ENCODE results near the gene LDHB.

The LDHB gene

DNA sequence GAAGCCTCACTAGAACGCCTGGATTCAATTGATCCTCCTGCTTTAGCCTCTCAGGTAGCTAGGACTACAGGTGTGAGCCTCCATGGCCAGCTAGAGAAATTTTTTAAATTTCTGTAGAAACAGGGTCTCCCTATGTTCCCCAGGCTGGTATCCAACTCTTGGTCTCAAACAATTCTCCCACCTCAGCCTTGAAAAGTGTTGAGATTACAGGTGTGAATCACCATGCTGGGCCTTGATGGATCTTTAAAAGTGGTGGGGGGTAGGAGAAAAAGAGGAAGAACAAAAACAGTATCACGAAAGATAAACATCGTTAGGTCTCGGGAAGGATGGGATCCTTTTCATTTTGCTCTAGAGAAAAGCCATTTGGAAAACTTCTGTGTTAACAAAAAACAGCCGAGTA lies 57.4 kb downstream of the LDHB start:
- TF ChIP-seq SIN3A (IDR thresholded peaks at IDR 0.05; ENCODE audit: borderline replicate concordance, insufficient read depth, low read length) (no peak), TAF1 (IDR thresholded peaks at IDR 0.05; ENCODE audit: borderline replicate concordance, insufficient read depth, low read length) (no peak), POLR2AphosphoS5 (IDR thresholded peaks at IDR 0.05; ENCODE audit: low read depth, low read length) (no peak), FOXP2 (optimal IDR thresholded peaks at IDR 0.05; ENCODE audit: borderline replicate concordance, extremely low read depth, extremely low read length, insufficient read depth) (no peak)
- TF ChIP-seq, protein P1, sequence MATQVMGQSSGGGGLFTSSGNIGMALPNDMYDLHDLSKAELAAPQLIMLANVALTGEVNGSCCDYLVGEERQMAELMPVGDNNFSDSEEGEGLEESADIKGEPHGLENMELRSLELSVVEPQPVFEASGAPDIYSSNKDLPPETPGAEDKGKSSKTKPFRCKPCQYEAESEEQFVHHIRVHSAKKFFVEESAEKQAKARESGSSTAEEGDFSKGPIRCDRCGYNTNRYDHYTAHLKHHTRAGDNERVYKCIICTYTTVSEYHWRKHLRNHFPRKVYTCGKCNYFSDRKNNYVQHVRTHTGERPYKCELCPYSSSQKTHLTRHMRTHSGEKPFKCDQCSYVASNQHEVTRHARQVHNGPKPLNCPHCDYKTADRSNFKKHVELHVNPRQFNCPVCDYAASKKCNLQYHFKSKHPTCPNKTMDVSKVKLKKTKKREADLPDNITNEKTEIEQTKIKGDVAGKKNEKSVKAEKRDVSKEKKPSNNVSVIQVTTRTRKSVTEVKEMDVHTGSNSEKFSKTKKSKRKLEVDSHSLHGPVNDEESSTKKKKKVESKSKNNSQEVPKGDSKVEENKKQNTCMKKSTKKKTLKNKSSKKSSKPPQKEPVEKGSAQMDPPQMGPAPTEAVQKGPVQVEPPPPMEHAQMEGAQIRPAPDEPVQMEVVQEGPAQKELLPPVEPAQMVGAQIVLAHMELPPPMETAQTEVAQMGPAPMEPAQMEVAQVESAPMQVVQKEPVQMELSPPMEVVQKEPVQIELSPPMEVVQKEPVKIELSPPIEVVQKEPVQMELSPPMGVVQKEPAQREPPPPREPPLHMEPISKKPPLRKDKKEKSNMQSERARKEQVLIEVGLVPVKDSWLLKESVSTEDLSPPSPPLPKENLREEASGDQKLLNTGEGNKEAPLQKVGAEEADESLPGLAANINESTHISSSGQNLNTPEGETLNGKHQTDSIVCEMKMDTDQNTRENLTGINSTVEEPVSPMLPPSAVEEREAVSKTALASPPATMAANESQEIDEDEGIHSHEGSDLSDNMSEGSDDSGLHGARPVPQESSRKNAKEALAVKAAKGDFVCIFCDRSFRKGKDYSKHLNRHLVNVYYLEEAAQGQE (IDR thresholded peaks at IDR 0.05; ENCODE audit: insufficient read depth in 1 of 2, low read depth in 2 of 2, low read length in 2 of 2), result no peak

DNA sequence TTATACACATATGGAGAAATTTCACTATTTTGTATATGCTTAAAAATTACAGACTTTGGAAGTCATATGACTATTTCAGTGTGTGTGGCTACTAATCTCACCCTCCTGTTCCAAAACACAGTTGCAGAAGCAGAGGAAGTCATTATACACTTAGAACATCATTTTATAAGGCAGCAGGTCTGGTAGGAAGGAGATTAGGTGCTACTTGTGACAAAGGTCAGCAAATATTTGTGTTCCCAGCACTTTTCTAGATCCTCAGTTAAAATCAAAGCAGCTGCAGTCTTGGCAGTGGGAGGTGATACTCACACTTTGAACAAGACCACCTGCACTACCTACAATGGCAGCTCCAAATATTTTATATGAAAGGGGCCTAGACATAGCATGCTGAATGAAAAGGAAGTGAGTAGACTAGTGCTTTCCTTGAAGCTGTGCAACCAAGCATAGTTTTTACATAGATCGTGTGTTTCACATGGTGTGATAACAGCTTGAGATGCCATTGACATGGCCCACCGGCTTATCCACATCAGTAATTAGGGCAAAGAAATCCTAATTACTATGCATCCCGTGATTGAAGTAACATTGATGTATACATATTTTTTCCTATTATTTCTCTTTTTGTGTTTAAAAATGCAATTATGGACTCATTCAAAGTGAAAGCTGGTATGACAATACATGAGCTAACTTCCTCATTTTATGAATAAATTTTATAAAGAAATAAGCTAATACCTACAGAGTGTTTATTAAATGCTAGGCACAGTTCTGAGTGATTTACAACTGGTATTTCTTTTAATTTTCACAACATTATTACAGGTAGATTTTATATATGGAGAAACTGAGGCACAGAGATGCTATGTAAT lies 58.3 kb downstream of the LDHB start:
- no peak for TF ChIP-seq TAF1 (IDR thresholded peaks at IDR 0.05; ENCODE audit: borderline replicate concordance, insufficient read depth, low read length)
- no peak for TF ChIP-seq SIN3A (IDR thresholded peaks at IDR 0.05; ENCODE audit: borderline replicate concordance, insufficient read depth, low read length)
- TF ChIP-seq, protein P1 (IDR thresholded peaks at IDR 0.05; ENCODE audit: insufficient read depth in 1 of 2, low read depth in 2 of 2, low read length in 2 of 2), result no peak
- no peak for TF ChIP-seq POLR2AphosphoS5 (IDR thresholded peaks at IDR 0.05; ENCODE audit: low read depth, low read length)
- TF ChIP-seq FOXP2 (optimal IDR thresholded peaks at IDR 0.05; ENCODE audit: borderline replicate concordance, extremely low read depth, extremely low read length, insufficient read depth), result no peak

DNA sequence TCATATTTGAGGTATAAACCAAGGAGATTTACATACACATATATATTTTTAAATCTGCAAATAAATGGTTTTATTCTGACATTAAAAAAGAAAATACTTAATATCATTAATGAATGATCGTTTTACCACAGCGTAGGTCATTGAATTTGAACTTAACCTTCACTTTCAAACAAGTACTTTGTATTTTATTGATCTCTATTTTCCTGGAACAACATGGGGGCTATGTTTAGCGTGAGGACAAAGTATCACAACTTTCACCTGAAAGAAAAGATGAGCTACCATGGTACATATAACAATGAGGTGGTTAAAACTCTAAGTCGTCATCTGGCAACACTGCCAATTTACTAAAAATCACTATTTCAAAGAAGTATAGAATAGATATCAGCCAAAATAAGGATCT lies 59.0 kb downstream of the LDHB start:
- no peak for TF ChIP-seq POLR2AphosphoS5 (IDR thresholded peaks at IDR 0.05; ENCODE audit: low read depth, low read length)
- TF ChIP-seq, protein P1 (IDR thresholded peaks at IDR 0.05; ENCODE audit: insufficient read depth in 1 of 2, low read depth in 2 of 2, low read length in 2 of 2), result no peak
- TF ChIP-seq TAF1 (IDR thresholded peaks at IDR 0.05; ENCODE audit: borderline replicate concordance, insufficient read depth, low read length), result no peak
- TF ChIP-seq SIN3A (IDR thresholded peaks at IDR 0.05; ENCODE audit: borderline replicate concordance, insufficient read depth, low read length), result no peak

DNA sequence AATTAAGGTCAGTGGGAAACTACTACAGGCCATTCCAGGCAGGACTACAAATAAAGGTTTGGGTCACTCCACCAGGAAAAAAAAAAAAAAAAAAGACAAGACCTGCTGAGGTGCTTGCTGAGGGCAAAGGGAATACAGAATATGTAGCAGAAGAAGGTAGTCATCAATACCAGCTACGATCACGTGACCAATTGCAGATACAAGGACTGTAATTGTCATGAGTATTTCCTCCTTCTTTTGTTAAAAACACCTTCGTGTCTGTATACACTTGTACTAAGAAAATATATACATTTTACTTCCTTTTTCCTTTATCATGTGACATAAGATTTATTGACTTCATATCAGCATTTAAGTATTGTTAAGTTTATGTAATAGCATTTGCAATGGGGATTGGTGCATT lies 72.2 kb downstream of the LDHB start:
- TF ChIP-seq SIN3A (IDR thresholded peaks at IDR 0.05; ENCODE audit: borderline replicate concordance, insufficient read depth, low read length), result no peak
- TF ChIP-seq POLR2AphosphoS5 (IDR thresholded peaks at IDR 0.05; ENCODE audit: low read depth, low read length), result no peak
- TF ChIP-seq TAF1 (IDR thresholded peaks at IDR 0.05; ENCODE audit: borderline replicate concordance, insufficient read depth, low read length), result no peak
- TF ChIP-seq, protein P1 (IDR thresholded peaks at IDR 0.05; ENCODE audit: insufficient read depth in 1 of 2, low read depth in 2 of 2, low read length in 2 of 2), result no peak
- no peak for TF ChIP-seq FOXP2 (optimal IDR thresholded peaks at IDR 0.05; ENCODE audit: borderline replicate concordance, extremely low read depth, extremely low read length, insufficient read depth)

Measured in PFSK-1 (cell line).